HG02973 (cell line): ENCODE measurements around the gene CLBA1.

Experiments used
- ATAC-seq: cut with Tn5 transposase; IDR thresholded peaks from one replicate; pipeline ENCODE4 v1.9.1; 2021; ENCODE audit warnings: moderate library complexity; ENCODE audit not compliant: unreplicated experiment

CLBA1 gene

GRCh38 chr14:104979758-104980610 is 5.6 kb upstream of the CLBA1 start:
- ATAC-seq: no peak

GRCh38 chr14:104980611-104981531 is 4.7 kb upstream of the CLBA1 start:
- ATAC-seq: no peak

GRCh38 chr14:104981699-104982541 is 3.7 kb upstream of the CLBA1 start:
- no peak for ATAC-seq

GRCh38 chr14:104982548-104983230 is 2.9 kb upstream of the CLBA1 start:
- ATAC-seq: no peak

- no peak for ATAC-seq
These were observed 2.3 kb upstream of the CLBA1 start for GRCh38 chr14:104983231-104983721.

- ATAC-seq: no peak
These were observed 1.3 kb upstream of the CLBA1 start for GRCh38 chr14:104984056-104984894.

- no peak for ATAC-seq
These were observed 1.0 kb downstream of the CLBA1 start for GRCh38 chr14:104986487-104987164.

- no peak for ATAC-seq
These were observed 3.8 kb downstream of the CLBA1 start for GRCh38 chr14:104989236-104989950.

- ATAC-seq: no peak
These were observed 4.3 kb downstream of the CLBA1 start for GRCh38 chr14:104989951-104990303.

GRCh38 chr14:104991896-104992230 is 6.3 kb downstream of the CLBA1 start:
- no peak for ATAC-seq

GRCh38 chr14:104992501-104992900 is 6.9 kb downstream of the CLBA1 start:
- ATAC-seq: no peak

- no peak for ATAC-seq
These were observed 7.7 kb downstream of the CLBA1 start for GRCh38 chr14:104993306-104993705.

GRCh38 chr14:104993808-104994591 is 8.4 kb downstream of the CLBA1 start:
- no peak for ATAC-seq

GRCh38 chr14:104994978-104995377 is 9.4 kb downstream of the CLBA1 start:
- no peak for ATAC-seq

GRCh38 chr14:104996032-104996431 is 10.4 kb downstream of the CLBA1 start:
- ATAC-seq: no peak

- no peak for ATAC-seq
These were observed 10.9 kb downstream of the CLBA1 start for GRCh38 chr14:104996483-104996882.

- ATAC-seq: no peak
These were observed 13.2 kb downstream of the CLBA1 start for GRCh38 chr14:104998801-104999200.
